ENCODE results near the gene GRIP1.

GRCh38 chr12:66637699-66638301 lies 41.1 kb downstream of the GRIP1 start:
- TF ChIP-seq POLR2A (IDR thresholded peaks at IDR 0.05) (no peak), EP300 (IDR thresholded peaks at IDR 0.05) (no peak), POLR2AphosphoS5 (IDR thresholded peaks at IDR 0.05) (no peak)
- TF ChIP-seq, protein P1, sequence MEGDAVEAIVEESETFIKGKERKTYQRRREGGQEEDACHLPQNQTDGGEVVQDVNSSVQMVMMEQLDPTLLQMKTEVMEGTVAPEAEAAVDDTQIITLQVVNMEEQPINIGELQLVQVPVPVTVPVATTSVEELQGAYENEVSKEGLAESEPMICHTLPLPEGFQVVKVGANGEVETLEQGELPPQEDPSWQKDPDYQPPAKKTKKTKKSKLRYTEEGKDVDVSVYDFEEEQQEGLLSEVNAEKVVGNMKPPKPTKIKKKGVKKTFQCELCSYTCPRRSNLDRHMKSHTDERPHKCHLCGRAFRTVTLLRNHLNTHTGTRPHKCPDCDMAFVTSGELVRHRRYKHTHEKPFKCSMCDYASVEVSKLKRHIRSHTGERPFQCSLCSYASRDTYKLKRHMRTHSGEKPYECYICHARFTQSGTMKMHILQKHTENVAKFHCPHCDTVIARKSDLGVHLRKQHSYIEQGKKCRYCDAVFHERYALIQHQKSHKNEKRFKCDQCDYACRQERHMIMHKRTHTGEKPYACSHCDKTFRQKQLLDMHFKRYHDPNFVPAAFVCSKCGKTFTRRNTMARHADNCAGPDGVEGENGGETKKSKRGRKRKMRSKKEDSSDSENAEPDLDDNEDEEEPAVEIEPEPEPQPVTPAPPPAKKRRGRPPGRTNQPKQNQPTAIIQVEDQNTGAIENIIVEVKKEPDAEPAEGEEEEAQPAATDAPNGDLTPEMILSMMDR (IDR thresholded peaks at IDR 0.05), result no peak
